H9 (cell line): ENCODE data around the gene SPTBN1. TPM values are rescaled to one million over a fixed set of nuclear protein-coding genes. Genes with fewer than 3 reads are reported as not detected.

Experiments
- DNase-seq: peaks from one replicate; pipeline ENCODE4 v3.0.0-alpha.2; 2017
- H2AFZ ChIP-seq: one replicate; pipeline ENCODE4 v1.6.1; 2013; ENCODE audit warnings: mild to moderate bottlenecking, low read length, control low read depth, moderate library complexity
- H2AK5ac ChIP-seq: 2 replicates; pipeline ENCODE4 v1.6.1; 2013; ENCODE audit warnings: low read length, control low read depth, mixed read lengths; ENCODE audit not compliant: insufficient read length
- H2BK120ac ChIP-seq: one replicate; pipeline ENCODE4 v1.6.1; 2013; ENCODE audit warnings: low read depth, mild to moderate bottlenecking, low read length, control low read depth, inconsistent platforms; ENCODE audit not compliant: poor library complexity, severe bottlenecking
- H2BK12ac ChIP-seq: 2 replicates; pipeline ENCODE4 v1.6.1; 2013; ENCODE audit warnings: low read length, control low read depth, mixed read lengths, low read depth; ENCODE audit not compliant: insufficient read length
- H2BK15ac ChIP-seq: 2 replicates; pipeline ENCODE4 v1.6.1; 2013; ENCODE audit warnings: low read depth, low read length, control low read depth
- H2BK20ac ChIP-seq: one replicate; pipeline ENCODE4 v1.6.1; 2013; ENCODE audit warnings: low read depth, mild to moderate bottlenecking, low read length, control low read depth, inconsistent platforms; ENCODE audit not compliant: poor library complexity, severe bottlenecking
- H2BK5ac ChIP-seq: 2 replicates; pipeline ENCODE4 v1.6.1; 2013; ENCODE audit warnings: low read length, control low read depth, mixed read lengths; ENCODE audit not compliant: insufficient read length
- H3K14ac ChIP-seq: 2 replicates; pipeline ENCODE4 v1.6.1; 2013; ENCODE audit warnings: low read length, control low read depth; ENCODE audit not compliant: insufficient read depth
- H3K18ac ChIP-seq: 2 replicates; pipeline ENCODE4 v1.6.1; 2013; ENCODE audit warnings: low read depth, mild to moderate bottlenecking, mixed read lengths, low read length, control low read depth; ENCODE audit not compliant: insufficient read length
- H3K23ac ChIP-seq: 2 replicates; pipeline ENCODE4 v1.6.1; 2013; ENCODE audit warnings: low read length, control low read depth, mixed read lengths, low read depth; ENCODE audit not compliant: insufficient read length
- H3K23me2 ChIP-seq: 2 replicates; pipeline ENCODE4 v1.6.1; 2013; ENCODE audit warnings: low read depth, mild to moderate bottlenecking, mixed read lengths, low read length, control low read depth; ENCODE audit not compliant: insufficient read length, poor library complexity, severe bottlenecking
- H3K27ac ChIP-seq: 2 replicates; pipeline ENCODE4 v1.5.1; 2013; ENCODE audit warnings: low read length, control low read depth, mixed read lengths, low read depth; ENCODE audit not compliant: insufficient read length
- H3K27me3 ChIP-seq: 2 replicates; pipeline ENCODE4 v1.6.1; 2013; ENCODE audit warnings: low read length, control low read depth, inconsistent platforms; ENCODE audit not compliant: insufficient read depth
- H3K4ac ChIP-seq: 2 replicates; pipeline ENCODE4 v1.6.1; 2013; ENCODE audit warnings: low read depth, mild to moderate bottlenecking, control low read depth, inconsistent platforms, low read length, moderate library complexity
- H3K4me1 ChIP-seq: 2 replicates; pipeline ENCODE4 v1.6.1; 2013; ENCODE audit warnings: low read length, control low read depth, inconsistent platforms; ENCODE audit not compliant: insufficient read depth
- H3K4me2 ChIP-seq: 2 replicates; pipeline ENCODE4 v1.6.1; 2013; ENCODE audit warnings: low read length, control low read depth, mixed read lengths; ENCODE audit not compliant: insufficient read length, insufficient read depth
- H3K56ac ChIP-seq: 2 replicates; pipeline ENCODE4 v1.6.1; 2013; ENCODE audit warnings: low read depth, mild to moderate bottlenecking, mixed read lengths, low read length, control low read depth; ENCODE audit not compliant: insufficient read length
- H3K79me1 ChIP-seq: 2 replicates; pipeline ENCODE4 v1.6.1; 2013; ENCODE audit warnings: low read depth, mild to moderate bottlenecking, moderate library complexity, low read length, control low read depth, inconsistent platforms; ENCODE audit not compliant: insufficient read depth, poor library complexity, severe bottlenecking
- H3K79me2 ChIP-seq: 2 replicates; pipeline ENCODE4 v1.6.1; 2013; ENCODE audit warnings: low read length, control low read depth, inconsistent platforms; ENCODE audit not compliant: insufficient read depth
- H3K9ac ChIP-seq: 2 replicates; pipeline ENCODE4 v1.6.1; 2013; ENCODE audit warnings: low read length, control low read depth, mixed read lengths; ENCODE audit not compliant: insufficient read length; ENCODE audit errors: extremely low read depth
- H3K9me3 ChIP-seq: one replicate; pipeline ENCODE4 v1.6.1; 2013; ENCODE audit warnings: low read depth, low read length, inconsistent platforms; ENCODE audit not compliant: control insufficient read depth
- H3T11ph ChIP-seq: one replicate; pipeline ENCODE4 v1.6.1; 2013; ENCODE audit warnings: mild to moderate bottlenecking, low read length, control low read depth, inconsistent platforms
- H4K20me1 ChIP-seq: one replicate; pipeline ENCODE4 v1.6.1; 2013; ENCODE audit not compliant: control insufficient read depth, insufficient read length, insufficient read depth
- H4K5ac ChIP-seq: 2 replicates; pipeline ENCODE4 v1.6.1; 2013; ENCODE audit warnings: low read depth, mild to moderate bottlenecking, mixed read lengths, low read length, control low read depth; ENCODE audit not compliant: insufficient read length
- H4K8ac ChIP-seq: replicated peaks from 2 replicates; pipeline ENCODE4 v1.6.1; 2013; ENCODE audit warnings: low read length, control low read depth, mixed read lengths, low read depth; ENCODE audit not compliant: insufficient read length
- H4K91ac ChIP-seq: 2 replicates; pipeline ENCODE4 v1.6.1; 2013; ENCODE audit warnings: low read depth, mild to moderate bottlenecking, moderate library complexity, mixed read lengths, low read length, control low read depth; ENCODE audit not compliant: insufficient read length
- H3K27ac Mint-ChIP-seq, 3 experiments: 2 replicates in 2 of 3; 3 replicates in 1 of 3; pipeline ENCODE4 v1.8.0; 2020 to 2021; ENCODE audit warnings: mixed read lengths in 3 of 3, mild to moderate bottlenecking in 1 of 3, moderate library complexity in 1 of 3
- H3K27me3 Mint-ChIP-seq: 2 replicates; pipeline ENCODE4 v1.8.0; 2021; ENCODE audit warnings: low read depth, mild to moderate bottlenecking, moderate library complexity, mixed read lengths
- H3K36me3 Mint-ChIP-seq, 3 experiments: 2 replicates in 2 of 3; 3 replicates in 1 of 3; pipeline ENCODE4 v1.8.0; 2020 to 2021; ENCODE audit warnings: low read depth in 3 of 3, mixed read lengths in 3 of 3; ENCODE audit not compliant: insufficient read depth in 1 of 3
- H3K4me1 Mint-ChIP-seq, 2 experiments: 2 replicates each; pipeline ENCODE4 v1.8.0; 2020; ENCODE audit warnings: mixed read lengths in 2 of 2
- H3K4me3 Mint-ChIP-seq, 2 experiments: 2 replicates in 1 of 2; 3 replicates in 1 of 2; pipeline ENCODE4 v1.8.0; 2020 to 2021; ENCODE audit warnings: mild to moderate bottlenecking in 2 of 2, mixed read lengths in 2 of 2, moderate library complexity in 1 of 2
- H3K9me3 Mint-ChIP-seq, 2 experiments: 2 replicates in 1 of 2; 3 replicates in 1 of 2; pipeline ENCODE4 v1.8.0; 2020; ENCODE audit warnings: mild to moderate bottlenecking in 2 of 2, mixed read lengths in 2 of 2, moderate library complexity in 1 of 2
- CTCF ChIP-seq: fragments of 200-600 bp; sonication (generic); conservative IDR thresholded peaks from 3 replicates; pipeline ENCODE4 v1.8.0; 2021; ENCODE audit warnings: antibody characterized with exemption, mild to moderate bottlenecking
- WGBS: extraction: QIAGEN DNeasy Blood & Tissue Kit; methylation state at CpG from one replicate; pipeline ENCODE4 v1.1.7; 2013; ENCODE audit warnings: missing lambda C conversion rate, low lambda C conversion rate, mixed read lengths; ENCODE audit not compliant: insufficient read length; ENCODE audit errors: extremely low coverage; 5-methylcytosine and 5-hydroxymethylcytosine counted together
- total RNA-seq: library from RNA; stranded (reverse); gene quantifications from 2 replicates; pipeline ENCODE4 v1.2.1, GENCODE V29; 2021

Gene SPTBN1
- total RNA-seq, 1 experiment from 2014 or later = 164 TPM

GRCh38 chr2:54470266-54470938 lies 14.3 kb downstream of the SPTBN1 start:
- H3K56ac ChIP-seq = no peak overlapping the region
- Mint-ChIP-seq H3K27me3 (no peaks in the 10 kb centered on the region), H3K36me3 (no peaks in the 10 kb centered on the region), H3K27ac (no peak overlapping the region), H3K9me3 (no peaks in the 10 kb centered on the region), H3K4me1 (peaks cover 3 to 9% of the 10 kb centered on the region in 2 experiments; a peak in 1 of 4 replicates), H3K4me3 (no peak overlapping the region)
- WGBS = no CpG with 5 or more reads among the region's 6 CpGs
- no peak overlapping the region for H2BK20ac ChIP-seq
- H4K20me1 ChIP-seq = no peaks in the 10 kb centered on the region
- no peak overlapping the region for H2AFZ ChIP-seq
- H2BK15ac ChIP-seq = no peak overlapping the region
- peaks cover 2% of the 10 kb centered on the region; the same call in 1 of the 2 replicates for H3K79me2 ChIP-seq
- no peak overlapping the region for H3K23ac ChIP-seq
- peaks cover 3% of the 10 kb centered on the region; the same call in 1 of the 2 replicates for H3K4me1 ChIP-seq
- H3T11ph ChIP-seq = no peak overlapping the region
- H3K79me1 ChIP-seq = no peaks in the 10 kb centered on the region
- no peak overlapping the region for H3K4me2 ChIP-seq
- no peak overlapping the region for H4K91ac ChIP-seq
- H4K8ac ChIP-seq = no peak overlapping the region
- H3K18ac ChIP-seq = no peak overlapping the region
- H3K14ac ChIP-seq = no peak overlapping the region
- no peaks in the 10 kb centered on the region for H3K23me2 ChIP-seq
- no peaks in the 10 kb centered on the region for H3K27me3 ChIP-seq
- no peak overlapping the region for H3K9ac ChIP-seq
- H2BK12ac ChIP-seq = no peak overlapping the region
- TF ChIP-seq CTCF = no peak
- no peak overlapping the region for H2AK5ac ChIP-seq
- no peak overlapping the region for H3K4ac ChIP-seq
- no peak overlapping the region for H4K5ac ChIP-seq
- no peaks in the 10 kb centered on the region for H3K9me3 ChIP-seq
- no peak for DNase-seq
- no peak overlapping the region for H2BK120ac ChIP-seq
- no peak overlapping the region for H3K27ac ChIP-seq
- no peak overlapping the region for H2BK5ac ChIP-seq
